K562 (cell line): Measurements from ENCODE around the gene C11orf65. TPM values are rescaled to one million over a fixed set of nuclear protein-coding genes. Genes with fewer than 3 reads are reported as not detected.

ENCODE experiments used
- ATF6 ChIP-seq: sonication (generic); formaldehyde crosslinking; IDR thresholded peaks from 2 replicates; pipeline ENCODE4 v1.4.0; 2020; ENCODE audit warnings: mild to moderate bottlenecking, missing genetic modification reagents
- ETS2 ChIP-seq: IDR thresholded peaks from 2 replicates; pipeline ENCODE4 v1.6.1; 2016; ENCODE audit warnings: borderline replicate concordance, missing genetic modification characterization, mild to moderate bottlenecking, moderate library complexity, missing compliant biosample characterization; ENCODE audit not compliant: poor library complexity, severe bottlenecking
- EZH2 ChIP-seq: IDR thresholded peaks from 2 replicates; pipeline ENCODE4 v1.6.1; 2012; ENCODE audit warnings: low read depth, mild to moderate bottlenecking, inconsistent platforms, low read length, borderline replicate concordance
- FOXP1 ChIP-seq: sonication (generic); formaldehyde crosslinking; IDR thresholded peaks from 2 replicates; pipeline ENCODE4 v1.8.0; 2022; ENCODE audit warnings: mild to moderate bottlenecking, missing genetic modification reagents
- POLR2A ChIP-seq: fragments of 450-650 bp; conservative IDR thresholded peaks from 2 replicates; pipeline ENCODE4 v1.6.1; 2016
- TBP ChIP-seq: optimal IDR thresholded peaks from 2 replicates; pipeline ENCODE3; 2011; ENCODE audit warnings: low read depth, low read length, improper control_type of control experiment
- TEAD4 ChIP-seq, 2 experiments: sonication (generic) in 1 of 2; formaldehyde crosslinking in 1 of 2; IDR thresholded peaks; 2 replicates each; pipeline versions ENCODE4 v1.6.1 to v1.8.0; 2012 to 2022; ENCODE audit warnings: borderline replicate concordance in 1 of 2, inconsistent platforms in 1 of 2, low read length in 1 of 2, mild to moderate bottlenecking in 1 of 2, missing genetic modification reagents in 1 of 2
- TSHZ1 ChIP-seq: fragments of 250-450 bp; sonication (Bioruptor Pico); IDR thresholded peaks from 2 replicates; pipeline ENCODE4 v1.4.0; 2020; ENCODE audit warnings: mild to moderate bottlenecking, moderate library complexity
- ZNF146 ChIP-seq: IDR thresholded peaks from one replicate; pipeline ENCODE4 v1.6.1; 2018; ENCODE audit warnings: missing compliant biosample characterization; ENCODE audit not compliant: unreplicated experiment
- ZNF766 ChIP-seq: fragments of 200-800 bp; sonication (Bioruptor generic); conservative IDR thresholded peaks from 2 replicates; pipeline ENCODE4 v1.6.1; 2016; ENCODE audit warnings: missing genetic modification characterization, missing compliant biosample characterization
- polyA plus RNA-seq, 8 experiments: library from polyadenylated mRNA; depleted of rRNA in 4 of 8; stranded (reverse) in 5 of 8; unstranded in 3 of 8; fragments of >200 nt; fragmentation: Nextera tagmentation in 2 of 8; fragmentation: Illumina TruSeq in 1 of 8; extraction: Ambion mirVana in 2 of 8; extraction: Trizol in 1 of 8; gene quantifications; 2 replicates each; pipeline versions ENCODE4 v1.2.1 to v1.2.3, GENCODE V29; 2011 to 2014; ENCODE audit warnings: inconsistent platforms in 1 of 8, missing spikeins in 1 of 8
- total RNA-seq, 7 experiments: library from RNA; depleted of rRNA in 6 of 7; stranded (reverse); fragments of >200 nt in 6 of 7; fragmentation: Illumina TruSeq in 2 of 7; extraction: Trizol in 2 of 7; gene quantifications; 2 replicates each; pipeline versions ENCODE4 v1.2.1 to v1.2.3, GENCODE V29; 2011 to 2021; ENCODE audit warnings: low replicate concordance in 1 of 7
- TF ChIP-seq, protein P1 (sequence below): fragments of 250-450 bp; sonication (Bioruptor Pico); IDR thresholded peaks from 2 replicates; pipeline ENCODE4 v1.4.0; 2020; ENCODE audit warnings: mild to moderate bottlenecking

Gene C11orf65
- total and polyA plus RNA-seq, 9 of the 15 experiments (the other 6 are each of a cell fraction or from before 2014, with no cell fraction given): 1.0 to 2.1 (median 1.2) TPM

DNA sequence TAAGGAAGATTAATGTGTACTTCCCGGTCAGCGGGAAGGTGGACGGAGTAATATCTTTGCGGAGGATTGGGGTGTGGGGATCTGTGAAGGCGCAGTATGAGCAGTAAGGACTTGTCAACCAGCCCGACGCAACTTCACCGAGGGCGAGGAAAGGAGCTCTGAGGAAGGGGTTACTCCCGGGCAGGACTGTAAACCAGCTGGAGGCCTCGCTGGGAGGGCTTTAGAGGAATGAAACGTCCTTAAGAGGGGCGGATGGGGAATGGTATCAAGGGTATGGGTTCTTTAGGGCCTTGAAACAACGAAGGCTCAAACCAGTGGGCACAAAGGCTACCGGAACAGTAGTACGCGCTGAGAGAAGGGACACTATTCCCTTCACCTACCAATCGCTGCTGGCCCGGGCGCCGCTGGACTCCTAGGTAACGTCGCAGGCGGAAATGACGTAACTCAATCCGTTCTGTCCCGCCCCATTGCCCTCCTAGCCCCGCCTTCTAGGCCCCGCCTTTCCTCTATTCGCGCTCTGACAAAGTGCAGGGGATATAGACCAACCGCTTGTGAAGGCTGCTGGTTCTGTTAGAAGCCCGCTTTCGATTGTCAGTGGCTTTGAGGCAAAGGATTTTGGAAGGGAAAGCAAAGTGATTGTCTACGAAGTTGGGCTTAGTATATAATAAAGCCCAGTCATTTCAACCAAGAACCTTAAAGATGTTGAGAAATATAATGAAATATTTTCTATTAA lies at the start of gene C11orf65 (continued):
- TF ChIP-seq, protein P1, sequence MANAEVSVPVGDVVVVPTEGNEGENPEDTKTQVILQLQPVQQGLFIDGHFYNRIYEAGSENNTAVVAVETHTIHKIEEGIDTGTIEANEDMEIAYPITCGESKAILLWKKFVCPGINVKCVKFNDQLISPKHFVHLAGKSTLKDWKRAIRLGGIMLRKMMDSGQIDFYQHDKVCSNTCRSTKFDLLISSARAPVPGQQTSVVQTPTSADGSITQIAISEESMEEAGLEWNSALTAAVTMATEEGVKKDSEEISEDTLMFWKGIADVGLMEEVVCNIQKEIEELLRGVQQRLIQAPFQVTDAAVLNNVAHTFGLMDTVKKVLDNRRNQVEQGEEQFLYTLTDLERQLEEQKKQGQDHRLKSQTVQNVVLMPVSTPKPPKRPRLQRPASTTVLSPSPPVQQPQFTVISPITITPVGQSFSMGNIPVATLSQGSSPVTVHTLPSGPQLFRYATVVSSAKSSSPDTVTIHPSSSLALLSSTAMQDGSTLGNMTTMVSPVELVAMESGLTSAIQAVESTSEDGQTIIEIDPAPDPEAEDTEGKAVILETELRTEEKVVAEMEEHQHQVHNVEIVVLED (CRISPR knock-in tag): no peak
- no peak for TF ChIP-seq ZNF146
- TF ChIP-seq TBP: peak; percentile 92
- TF ChIP-seq ETS2: no peak
- no peak for TF ChIP-seq FOXP1 (CRISPR knock-in tag)
- TF ChIP-seq EZH2: no peak
- 0 out of 2 replicates have a peak, but pooled peaks have one; percentile 15 for TF ChIP-seq ZNF766 (CRISPR knock-in tag)
- TF ChIP-seq TSHZ1: no peak
- TF ChIP-seq ATF6 (CRISPR knock-in tag): no peak
- TF ChIP-seq TEAD4 (IDR thresholded peaks at IDR 0.05; ENCODE audit: low read length): peak; percentile 3; the same call in 1 of the 2 replicates
- TF ChIP-seq TEAD4 (CRISPR knock-in tag; IDR thresholded peaks at IDR 0.05; ENCODE audit: borderline replicate concordance): no peak
- TF ChIP-seq POLR2A: peak; percentile 99
